NCI-H1417 treated with DMSO at 0.1 percent for 48 hours (cell line): Measurements from ENCODE around the gene DPH3.

Source experiments
- DNase-seq: peaks from one replicate; lab custom pipeline; 2025; lab: John Stamatoyannopoulos, UW

Gene DPH3

GRCh38 chr3:16255326-16255725 is 9.4 kb downstream of the DPH3 start:
- DNase-seq = no peak

- DNase-seq = no peak
Measured at GRCh38 chr3:16254916-16255315, 9.8 kb downstream of the DPH3 start.

- no peak for DNase-seq
Measured at GRCh38 chr3:16253601-16254000, 11.1 kb downstream of the DPH3 start.

- no peak for DNase-seq
Measured at GRCh38 chr3:16252988-16253387, 11.8 kb downstream of the DPH3 start.

- DNase-seq = no peak
Measured at GRCh38 chr3:16252243-16252978, 12.3 kb downstream of the DPH3 start.

GRCh38 chr3:16251316-16252085 is 13.2 kb downstream of the DPH3 start:
- DNase-seq = no peak

- DNase-seq = no peak
Measured at GRCh38 chr3:16249886-16250285, 14.9 kb downstream of the DPH3 start.

- DNase-seq = no peak
Measured at GRCh38 chr3:16249336-16249735, 15.4 kb downstream of the DPH3 start.

GRCh38 chr3:16248556-16248955 is 16.2 kb downstream of the DPH3 start:
- no peak for DNase-seq

GRCh38 chr3:16247282-16248061 is 17.3 kb downstream of the DPH3 start:
- DNase-seq = peak; percentile 43

- DNase-seq = no peak
Measured at GRCh38 chr3:16245609-16246008, 19.1 kb downstream of the DPH3 start.

- DNase-seq = no peak
Measured at GRCh38 chr3:16243706-16244490, 20.8 kb downstream of the DPH3 start.

- DNase-seq = no peak
Measured at GRCh38 chr3:16242177-16242576, 22.6 kb downstream of the DPH3 start.

- no peak for DNase-seq
Measured at GRCh38 chr3:16241225-16241624, 23.5 kb downstream of the DPH3 start.

- DNase-seq = no peak
Measured at GRCh38 chr3:16240229-16241023, 24.3 kb downstream of the DPH3 start.

GRCh38 chr3:16239780-16240179 is 25.0 kb downstream of the DPH3 start:
- DNase-seq = no peak

- no peak for DNase-seq
Measured at GRCh38 chr3:16239086-16239770, 25.5 kb downstream of the DPH3 start.

GRCh38 chr3:16236856-16237393 is 27.8 kb downstream of the DPH3 start:
- no peak for DNase-seq

- no peak for DNase-seq
Measured at GRCh38 chr3:16236030-16236639, 28.6 kb downstream of the DPH3 start.

- DNase-seq = no peak
Measured at GRCh38 chr3:16234281-16234680, 30.5 kb downstream of the DPH3 start.
